ENCODE data around the gene RERE.
A peak's percentile ranks its signal among the peaks of the same experiment; 100 is the strongest.
"Not testable (repeated sequence)": the region's sequence is repeated elsewhere in the genome, so short reads cannot be mapped to it uniquely, and the experiment has no call there.

RERE gene

DNA sequence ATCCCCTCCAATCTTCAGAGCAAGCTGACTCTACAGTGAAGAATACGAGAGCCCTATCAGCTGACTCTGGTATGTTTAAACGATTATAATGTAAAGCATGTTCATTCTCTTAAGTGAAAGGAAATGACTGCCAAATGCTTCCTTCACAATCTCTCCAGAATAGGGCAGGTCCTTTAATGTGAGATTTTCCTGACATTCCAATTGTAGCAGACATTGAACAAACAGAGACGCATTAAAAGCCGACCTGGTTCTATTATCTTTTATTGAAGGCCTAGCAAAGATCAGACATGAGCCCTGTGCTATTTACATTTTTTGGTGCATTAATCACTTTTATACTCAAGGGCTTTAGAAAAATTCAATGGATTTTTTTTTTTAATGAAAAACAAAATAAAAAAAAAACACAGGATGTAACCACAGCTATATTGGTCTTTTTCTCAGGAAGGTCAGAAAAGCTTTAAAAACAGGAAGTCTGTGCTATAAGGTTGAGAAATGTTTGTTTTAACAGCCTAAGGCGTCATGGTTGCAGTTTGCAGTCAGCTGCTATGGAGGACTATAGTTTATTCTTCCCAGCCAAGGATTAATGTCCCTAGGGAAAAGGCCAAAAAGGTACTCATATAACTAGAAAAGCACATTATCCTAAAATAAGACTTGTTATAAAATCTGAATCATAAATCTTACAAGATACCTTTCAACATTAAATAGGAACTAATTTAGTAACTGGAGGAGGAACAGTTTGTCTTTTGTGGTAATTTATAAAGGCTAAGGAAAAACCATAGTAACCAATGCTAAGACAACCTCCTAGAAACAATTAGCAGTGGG, 104.8 kb downstream of the RERE start:
- peak; percentile 78 for DNase-seq

DNA sequence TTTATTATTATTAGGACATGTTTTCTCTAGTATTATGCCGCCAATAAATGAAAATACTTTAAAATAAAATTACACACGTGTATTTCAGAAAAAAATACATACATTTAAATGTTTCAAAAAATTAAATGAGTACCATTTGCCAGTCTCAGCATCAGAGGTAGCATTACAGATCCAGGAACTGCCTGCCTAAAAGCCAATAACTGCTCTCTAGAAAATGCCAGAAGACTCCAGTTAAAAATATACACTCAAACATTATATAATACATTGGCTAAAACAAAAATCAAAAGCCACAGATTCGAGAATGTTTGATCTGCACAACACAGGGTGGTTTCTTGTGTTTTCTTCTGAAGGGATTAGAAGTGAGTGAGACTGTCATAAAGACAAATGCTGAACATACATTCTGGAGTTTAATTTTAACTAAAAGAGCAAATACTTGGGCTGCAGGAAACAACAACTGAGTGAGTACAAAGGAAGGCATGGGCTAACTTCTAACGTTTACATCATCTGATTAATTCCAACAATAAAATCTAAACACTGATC, 105.5 kb downstream of the RERE start:
- no peak for DNase-seq

DNA sequence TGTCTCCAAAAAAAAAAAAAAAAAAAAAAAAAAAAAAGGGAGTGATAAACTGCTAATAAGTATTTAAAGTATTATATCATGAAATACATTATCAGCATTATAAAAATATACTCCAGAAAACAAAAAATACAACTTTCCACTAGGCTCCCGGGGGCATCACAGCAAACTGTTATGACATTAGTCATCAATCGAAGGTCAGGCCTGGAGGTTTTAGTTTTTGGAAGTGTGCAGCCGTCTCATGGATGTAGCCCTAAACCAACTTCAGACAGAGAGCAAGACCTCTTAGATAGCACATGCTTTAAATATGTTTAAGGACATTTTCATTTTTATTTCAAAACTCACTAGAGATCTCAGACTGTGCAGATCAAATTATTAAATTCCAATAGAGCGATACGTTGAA, 106.3 kb downstream of the RERE start:
- no peak for DNase-seq

DNA sequence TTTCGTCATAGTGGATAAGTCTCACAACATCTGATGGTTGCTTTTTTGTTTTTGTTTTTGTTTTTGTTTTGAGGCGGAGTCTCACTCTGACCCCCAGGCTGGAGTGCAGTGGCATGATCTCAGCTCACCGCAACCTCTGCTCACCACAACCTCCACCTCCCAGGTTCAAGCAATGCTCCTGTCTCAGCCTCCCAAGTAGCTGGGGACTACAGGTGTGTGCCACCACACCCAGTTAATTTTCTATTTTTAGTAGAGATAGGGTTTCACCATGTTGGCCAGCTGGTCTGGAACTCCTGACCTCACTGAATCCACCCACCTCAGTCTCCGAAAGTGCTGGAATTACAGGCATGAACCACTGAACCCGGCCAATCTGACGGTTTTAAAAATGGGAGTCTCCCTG, 109.2 kb downstream of the RERE start:
- no peak for DNase-seq

DNA sequence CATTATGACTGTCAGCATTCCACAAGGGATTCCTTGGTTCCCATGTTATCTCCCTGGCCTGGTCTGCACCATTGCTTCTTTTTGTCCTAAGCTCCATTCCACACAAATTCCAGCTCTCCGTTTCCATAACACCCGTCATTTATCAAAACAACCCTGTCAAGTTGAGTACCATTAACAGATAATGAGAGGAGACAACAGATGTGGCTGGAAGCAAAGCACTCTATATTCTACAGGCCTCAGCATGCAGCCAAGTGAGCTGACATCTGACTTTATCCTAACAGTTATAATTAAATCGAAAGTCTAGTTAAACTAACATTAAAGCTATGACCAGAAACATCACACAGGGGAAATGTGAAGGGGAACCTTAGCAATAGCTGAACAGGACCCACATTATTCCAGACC, 110.4 kb downstream of the RERE start:
- peak; percentile 81 for DNase-seq

DNA sequence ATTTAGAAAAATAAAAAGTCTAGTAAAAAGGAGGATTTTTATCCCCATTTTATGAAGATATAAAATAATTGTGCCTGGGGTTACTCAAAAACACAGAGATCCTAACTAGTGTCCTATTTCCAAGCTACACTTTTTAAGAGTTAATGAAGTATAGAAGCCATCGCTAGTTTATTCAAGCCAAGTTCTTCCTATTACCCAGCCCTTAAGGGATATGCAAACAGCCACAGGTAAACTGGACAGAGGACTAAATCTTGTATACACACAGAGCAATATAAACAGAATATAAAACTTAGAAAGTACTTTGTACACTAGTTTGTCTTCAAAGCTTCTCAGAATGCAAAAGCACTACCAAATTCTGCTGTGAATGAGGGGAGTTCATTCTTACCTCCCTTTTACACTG, 111.1 kb downstream of the RERE start:
- DNase-seq, result no peak

DNA sequence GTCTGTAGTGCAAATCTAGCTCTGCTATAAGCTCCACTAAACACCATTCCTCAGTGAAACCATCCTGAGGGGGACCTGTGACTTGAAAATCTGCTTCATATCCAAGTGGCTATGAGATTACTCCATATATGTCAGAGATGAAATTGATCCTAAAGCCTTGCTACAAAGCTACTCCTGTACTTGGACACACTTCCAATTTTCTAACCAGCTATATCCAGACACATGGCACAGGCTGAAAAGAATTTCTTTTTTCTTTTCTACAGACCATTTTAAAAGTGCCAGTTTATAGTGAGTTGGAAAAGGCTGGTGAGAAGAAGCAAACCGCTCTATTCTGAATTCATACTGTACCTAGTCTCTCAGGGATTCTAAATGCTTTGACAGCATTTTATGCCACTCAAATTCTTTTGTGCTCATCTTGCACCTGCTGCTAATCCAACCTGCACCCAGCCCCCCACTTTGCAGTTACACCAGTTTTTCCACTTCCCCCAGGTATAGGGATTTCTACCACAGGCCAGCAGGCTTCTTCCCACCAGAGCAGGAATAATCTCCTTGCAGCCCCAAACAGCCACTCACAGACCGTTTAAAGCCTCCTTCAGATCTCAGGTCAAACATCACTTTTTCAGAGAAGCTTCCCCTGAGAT, 112.5 kb downstream of the RERE start:
- DNase-seq, result peak; percentile 75

DNA sequence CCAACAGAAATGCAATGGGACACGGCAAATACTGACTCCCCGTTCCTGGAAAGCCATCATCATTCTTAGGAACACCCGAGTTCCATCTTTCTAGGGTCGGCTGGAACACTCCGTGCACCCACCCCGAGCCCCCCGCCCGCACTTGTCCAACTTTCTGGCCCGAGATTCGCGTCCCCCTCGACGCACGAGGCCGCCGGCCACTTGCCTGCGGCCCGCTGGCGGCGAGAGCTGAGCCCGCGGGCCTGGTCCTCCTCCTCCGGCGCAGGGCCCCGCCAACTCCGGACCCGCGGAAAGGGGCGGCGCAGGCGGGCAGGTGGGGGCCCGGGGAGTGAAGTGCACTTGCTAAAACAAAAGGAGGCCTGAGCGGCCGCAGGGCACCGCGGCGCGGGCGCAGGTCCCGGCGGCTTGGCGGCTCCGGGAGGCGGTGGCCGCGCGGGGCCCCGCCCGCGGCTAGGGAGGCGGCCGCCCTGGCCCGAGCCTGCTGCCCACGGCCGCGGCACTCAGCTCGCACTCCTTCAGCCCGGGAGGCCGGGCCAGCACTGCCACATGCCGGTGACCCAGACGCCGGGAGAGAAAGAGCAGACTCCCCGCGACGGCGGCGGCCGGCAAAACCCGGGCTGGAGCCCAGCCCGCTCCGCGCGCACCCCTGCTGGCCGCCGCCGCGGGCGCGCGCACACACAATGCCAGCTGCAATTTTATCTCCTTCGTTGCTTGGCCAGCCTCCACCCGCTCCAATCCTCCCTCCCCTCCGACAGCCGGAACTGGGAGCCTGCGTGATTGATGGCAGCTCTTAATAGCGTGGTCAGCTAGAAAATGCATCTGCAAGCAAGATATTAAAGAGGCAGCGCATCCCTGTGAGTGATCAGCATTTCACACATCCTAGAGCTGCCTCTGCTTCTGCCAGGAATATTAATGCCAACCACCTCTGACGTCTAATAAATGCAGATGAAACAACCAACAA, 114.3 kb downstream of the RERE start:
- peak; percentile 94 for DNase-seq

DNA sequence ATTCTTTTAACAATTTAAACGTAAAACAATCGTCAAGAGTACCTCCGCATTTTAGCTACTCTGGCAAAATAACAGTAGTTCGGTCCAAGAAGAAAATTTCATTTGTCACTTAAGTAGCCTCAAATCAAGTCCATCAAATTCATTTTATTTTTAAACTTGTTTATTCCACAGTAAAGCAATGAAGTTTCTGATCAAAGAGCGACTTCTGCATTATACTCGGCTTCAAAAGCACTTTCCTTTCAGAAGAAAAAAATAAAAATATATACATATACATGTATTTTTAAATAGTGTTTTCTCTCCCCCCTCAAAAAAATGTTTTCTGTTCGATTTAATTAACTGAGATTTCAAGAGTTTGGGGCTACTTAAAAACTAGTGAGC, 115.0 kb downstream of the RERE start:
- DNase-seq, result no peak

DNA sequence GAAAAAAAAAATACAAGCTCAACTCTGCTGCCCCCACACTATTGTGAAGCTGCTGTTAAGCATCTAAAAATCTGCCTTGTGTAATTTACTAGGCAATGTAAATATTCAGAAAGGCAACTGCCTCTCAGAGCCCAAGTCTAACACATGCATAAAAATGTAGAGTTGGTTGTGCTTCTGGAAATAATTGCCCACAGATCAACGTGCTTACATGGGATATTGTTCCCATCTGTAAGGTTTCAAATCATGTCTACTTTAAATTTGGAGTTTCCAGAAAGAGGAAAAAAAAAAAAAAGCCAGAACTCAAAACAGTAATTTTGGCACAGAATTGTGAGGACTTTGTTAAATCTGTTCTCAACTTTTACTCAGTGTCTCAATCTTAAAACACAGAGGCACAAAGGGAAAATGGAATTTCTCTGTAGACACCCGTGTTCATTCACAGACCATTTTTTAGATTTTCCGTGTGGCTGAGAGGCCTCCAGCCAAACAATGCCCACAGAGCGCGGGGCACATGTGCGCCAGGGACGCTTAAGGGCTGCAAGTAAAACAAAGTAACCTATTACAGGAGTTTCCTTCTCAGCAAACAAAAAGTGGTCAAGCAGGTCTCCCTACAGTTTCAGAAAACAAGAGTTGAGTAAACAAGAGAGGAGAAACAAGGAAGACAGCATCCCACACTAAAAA, 115.5 kb downstream of the RERE start:
- DNase-seq, result peak; percentile 60

DNA sequence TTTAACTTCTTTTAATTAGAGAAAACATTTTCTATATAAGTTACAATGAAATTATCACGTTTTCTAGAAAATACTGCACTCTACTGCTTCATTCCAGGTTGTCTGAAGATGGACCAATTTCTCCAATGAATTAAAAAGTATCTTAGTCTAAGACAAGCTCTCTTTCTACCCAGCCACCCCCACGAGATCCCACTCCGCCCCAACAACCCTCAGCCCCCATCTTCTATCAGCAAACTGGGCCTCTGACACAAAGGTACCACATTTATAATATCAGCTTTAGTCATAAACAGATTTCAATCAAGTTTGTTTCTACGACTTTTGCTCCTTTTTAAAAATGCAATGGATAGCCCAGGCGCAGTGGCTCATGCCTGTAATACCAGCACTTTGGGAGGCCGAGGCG, 117.8 kb downstream of the RERE start:
- DNase-seq, result no peak

DNA sequence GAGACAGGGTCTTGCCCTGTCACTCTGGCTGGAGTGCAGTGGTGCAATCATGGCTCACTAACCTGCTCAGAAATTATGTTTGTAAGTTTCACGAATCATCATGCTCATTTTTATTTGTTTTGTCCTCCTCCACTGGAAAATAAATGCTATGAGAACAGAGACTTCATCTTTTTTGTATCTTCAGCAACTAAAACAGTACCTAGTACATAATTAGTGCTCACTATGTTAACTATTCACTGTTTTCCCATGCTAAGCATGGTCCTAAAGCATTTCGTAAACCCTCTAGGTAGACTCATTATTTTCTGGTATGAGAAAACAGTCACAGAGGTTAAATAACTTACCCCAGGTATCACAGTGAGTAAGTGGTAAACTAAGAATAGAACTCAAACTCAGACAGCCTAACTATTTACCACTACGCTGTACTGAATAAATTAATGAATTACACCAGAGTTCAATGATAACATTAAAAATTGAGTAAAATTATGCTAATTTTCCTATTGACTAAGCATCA, 118.4 kb downstream of the RERE start:
- DNase-seq, result no peak

DNA sequence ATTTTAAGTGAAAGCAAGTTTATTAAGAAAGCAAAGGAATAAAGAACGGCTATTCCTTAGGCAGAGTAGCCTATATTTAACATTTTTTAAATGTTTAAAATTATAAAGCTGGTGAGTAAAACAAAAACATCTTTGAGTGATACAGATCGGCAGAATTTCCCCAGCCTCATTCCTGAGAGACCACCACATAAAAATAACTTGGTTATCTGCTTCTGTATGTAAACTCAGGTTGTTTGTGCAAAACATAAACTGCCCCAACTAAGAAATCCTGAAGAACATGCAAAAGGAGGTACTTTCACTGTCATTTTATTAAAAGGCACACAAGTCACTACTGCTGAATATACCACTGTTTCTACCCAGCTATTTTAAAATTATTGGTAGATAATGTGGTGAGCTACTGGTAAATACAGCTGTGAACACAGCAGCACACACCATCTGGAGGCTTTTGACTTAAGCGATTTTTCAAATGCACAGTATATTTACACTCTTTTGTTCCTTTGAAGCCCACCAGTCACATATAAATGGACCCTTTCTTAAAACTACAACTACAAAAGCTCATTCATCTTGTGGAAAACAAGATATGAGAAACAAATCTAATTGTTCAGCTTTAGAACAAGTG, 119.3 kb downstream of the RERE start:
- peak; percentile 54 for DNase-seq

DNA sequence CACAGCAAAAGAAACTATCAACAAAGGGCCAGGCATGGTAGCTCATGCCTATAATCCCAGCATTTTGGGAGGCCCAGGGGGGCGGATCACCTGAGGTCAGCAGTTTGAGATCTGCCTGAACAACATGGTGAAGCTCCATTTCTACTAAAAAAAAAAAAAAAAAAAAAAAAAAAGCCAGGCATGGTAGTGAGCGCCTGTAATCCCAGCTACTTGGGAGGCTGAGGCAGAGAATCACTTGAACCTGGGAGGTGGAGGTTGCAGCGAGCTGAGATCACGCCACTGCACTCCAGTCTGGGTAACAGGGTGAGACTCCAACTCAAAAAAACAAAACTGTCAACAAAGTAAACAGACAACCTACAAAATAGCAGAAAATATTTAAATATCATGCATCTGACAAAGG, 122.0 kb downstream of the RERE start:
- DNase-seq, result not testable (repeated sequence)

DNA sequence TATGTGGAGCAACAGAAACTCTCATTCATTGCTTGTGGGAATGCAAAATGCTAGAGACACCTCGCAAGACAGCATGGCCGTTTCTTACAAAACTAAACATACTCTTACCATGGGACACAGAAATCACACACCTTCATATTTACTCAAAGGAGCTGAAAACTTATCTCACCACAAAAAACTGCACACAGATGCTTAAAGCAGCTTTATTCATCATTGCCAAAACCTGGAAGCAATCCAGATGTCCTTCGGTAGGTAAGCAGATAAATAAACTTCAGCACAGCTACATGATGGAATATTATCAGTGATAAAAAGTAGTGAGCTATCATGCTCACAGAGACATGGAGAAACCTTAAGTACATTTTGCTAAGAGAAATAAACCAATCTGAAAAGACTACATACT, 124.3 kb downstream of the RERE start:
- DNase-seq, result no peak

DNA sequence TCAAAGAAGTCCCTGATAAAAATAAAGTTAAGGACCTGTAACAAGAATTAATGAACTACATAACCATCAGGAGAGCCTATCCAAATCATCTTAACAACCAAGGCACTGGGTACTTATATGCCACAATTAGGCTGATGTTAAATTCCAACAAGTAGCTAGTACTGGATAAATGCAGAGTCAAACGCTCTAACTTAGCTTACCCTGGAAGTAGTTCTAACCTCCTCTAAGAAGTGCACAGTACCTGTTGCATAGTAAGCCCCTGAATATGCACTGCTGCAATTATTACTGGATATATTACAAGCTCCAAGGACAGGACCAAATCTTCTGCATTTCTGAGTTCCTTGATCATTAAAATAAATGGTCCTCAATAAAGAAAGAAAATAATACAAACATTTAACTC, 125.8 kb downstream of the RERE start:
- DNase-seq, result no peak

DNA sequence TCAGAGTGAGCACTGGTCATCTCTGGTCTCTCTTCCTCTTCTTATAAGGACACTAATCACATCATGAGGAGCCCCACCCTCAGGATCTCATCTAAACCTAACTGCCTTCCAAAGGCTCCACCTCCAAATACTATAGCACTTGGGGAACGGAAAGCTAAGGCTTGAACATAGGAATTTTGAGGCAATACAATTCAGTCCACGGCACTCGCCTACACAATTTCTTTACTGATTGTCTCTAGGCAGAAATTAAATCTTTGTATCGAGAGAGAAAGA, 127.3 kb downstream of the RERE start:
- no peak for DNase-seq

DNA sequence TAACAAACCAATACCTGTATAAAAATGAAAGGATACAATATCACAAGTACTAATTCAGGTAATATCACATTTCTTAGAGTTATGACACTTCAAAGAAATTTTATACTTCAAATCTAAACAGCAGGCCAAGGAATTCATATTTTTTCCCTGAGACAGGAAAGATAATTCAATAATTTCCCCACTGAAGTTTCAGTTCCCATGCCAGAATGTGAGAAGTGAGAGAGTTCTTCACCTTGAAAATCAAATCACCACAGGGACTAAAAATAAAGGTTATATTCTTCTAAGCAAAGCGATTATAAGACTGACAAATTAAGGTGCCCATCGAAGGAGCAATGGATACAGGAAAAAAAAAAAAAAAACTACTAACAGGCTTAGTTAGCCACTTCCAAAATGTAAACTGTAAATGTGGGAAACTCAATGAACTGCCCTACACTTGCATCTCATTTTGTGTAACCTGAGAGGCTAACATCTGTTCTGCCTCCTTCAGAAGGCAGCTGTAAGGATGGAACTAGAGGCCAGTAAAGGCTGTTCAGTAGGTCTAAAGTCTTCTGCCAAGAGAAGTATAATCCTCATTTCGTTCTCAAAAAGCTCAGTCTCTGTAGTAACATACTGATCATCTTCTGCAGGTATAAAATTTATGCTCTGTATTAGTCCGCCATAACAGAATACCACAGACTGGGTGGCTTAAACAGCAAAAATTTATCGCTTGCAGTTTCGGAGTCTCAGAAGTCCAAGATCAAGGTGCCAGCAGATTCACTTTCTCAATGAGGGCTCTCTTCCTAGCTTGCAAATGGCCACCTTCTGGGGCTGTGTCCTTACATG, 127.8 kb downstream of the RERE start:
- no peak for DNase-seq

DNA sequence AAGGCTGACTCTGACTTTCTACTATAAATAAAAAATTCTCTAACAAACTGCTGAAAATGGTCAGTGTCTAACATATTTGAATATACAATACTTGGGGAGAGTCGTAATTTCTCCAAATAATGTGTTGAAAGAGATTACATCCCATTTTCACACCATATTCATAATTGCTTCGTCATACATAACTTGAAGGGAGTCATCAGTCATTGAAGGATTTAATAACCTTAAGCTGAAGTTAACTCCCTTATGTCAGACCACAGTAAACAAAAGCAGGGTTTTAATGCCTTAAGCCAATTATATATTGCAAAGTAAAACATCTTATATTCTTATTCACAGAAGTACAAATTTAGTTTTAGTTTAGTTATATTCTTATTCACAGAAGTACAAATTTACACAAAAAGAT, 129.9 kb downstream of the RERE start:
- DNase-seq, result no peak

DNA sequence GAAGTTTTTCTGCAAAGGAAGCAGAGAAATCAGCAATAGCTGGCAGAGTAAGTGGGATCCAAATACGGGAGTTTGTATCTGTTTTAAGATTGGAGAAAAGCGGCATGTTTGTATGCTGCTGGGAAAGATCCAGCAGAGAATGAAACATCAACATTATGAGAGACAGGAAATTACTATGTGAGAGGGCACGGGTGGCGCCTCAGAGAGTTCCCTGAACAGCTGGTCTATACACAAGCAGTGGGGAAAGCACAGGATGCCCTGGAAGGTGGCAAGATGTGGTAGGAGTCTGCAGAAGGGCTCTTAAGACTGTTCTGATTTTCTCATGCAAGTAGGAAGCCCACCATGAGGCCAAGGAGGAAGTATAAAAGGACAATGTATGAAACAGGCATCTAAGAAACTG, 130.4 kb downstream of the RERE start:
- DNase-seq, result no peak

DNA sequence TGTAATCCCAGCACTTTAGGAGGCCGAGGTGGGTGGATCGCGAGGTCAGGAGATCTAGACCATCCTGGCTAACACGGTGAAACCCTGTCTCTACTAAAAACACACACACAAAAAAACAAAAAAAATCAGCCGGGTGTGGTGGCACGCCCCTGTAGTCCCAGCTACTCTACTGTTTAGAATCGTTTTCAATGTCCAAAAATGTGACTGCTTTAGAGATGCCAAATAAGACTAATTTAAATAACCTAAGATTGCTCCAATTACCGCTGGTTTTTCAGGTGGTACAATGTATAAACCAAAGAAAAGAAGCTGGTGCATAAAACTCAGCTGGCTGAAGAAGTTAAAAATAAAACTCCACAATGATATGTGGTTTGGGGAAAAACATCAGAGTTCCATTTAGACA, 132.0 kb downstream of the RERE start:
- DNase-seq, result no peak
